Measurements from ENCODE around the gene TRIAP1.
A peak's percentile ranks its signal among the peaks of the same experiment; 100 is the strongest.
"Not testable (repeated sequence)": the region's sequence is repeated elsewhere in the genome, so short reads cannot be mapped to it uniquely, and the experiment has no call there.

The TRIAP1 gene

DNA sequence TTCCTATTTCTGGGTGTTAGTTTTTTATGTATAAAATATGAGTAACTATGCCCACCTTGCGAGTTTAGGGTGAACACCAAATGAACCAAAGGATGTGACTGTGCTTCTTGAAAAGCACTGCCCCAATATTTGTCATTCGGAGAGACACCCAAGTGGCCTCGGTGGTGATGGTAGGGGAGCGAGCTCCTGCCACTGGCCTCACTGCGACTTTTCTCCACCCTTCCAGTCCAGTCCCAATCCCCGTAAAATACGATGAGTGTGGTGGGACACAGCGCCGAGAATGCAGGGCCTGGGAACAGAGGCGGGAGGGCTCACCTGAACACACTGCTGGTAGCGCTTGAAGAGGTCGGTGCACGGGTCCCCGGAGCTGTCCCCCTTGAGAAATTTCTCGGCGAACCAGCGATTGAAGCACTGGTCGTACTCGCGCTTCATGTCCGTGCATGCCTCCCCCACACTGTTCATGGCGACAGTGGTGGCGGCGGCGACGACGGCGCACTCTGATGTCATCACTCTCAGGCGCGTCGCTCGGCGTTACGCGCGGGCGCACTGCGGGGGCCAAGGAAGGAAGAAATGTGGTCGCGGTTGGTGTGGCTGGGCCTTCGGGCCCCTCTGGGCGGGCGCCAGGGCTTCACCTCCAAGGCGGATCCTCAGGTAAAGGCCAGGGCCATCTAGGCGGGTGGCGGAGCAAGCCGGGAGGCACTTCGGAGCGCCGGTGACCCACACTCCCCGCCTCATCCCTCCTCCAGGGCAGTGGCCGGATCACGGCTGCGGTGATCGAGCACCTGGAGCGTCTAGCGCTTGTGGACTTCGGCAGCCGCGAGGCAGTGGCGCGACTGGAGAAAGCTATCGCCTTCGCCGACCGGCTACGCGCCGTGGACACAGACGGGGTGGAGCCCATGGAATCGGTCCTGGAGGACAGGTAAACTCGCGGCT is at the start of gene TRIAP1, which contains the start of gene GATC:
Gene TRIAP1 (minus strand): TSS at position 474 of the 933 bp plus-strand sequence. CDS start 12 bp downstream, at position 462.
Gene GATC (plus strand): TSS at position 534 of the 933 bp plus-strand sequence. CDS start 37 bp downstream, at position 571.
- FAIRE-seq (peak; percentile 91), DNase-seq (ENCODE audit: insufficient read length, low spot score) (peak; percentile 66)

DNA sequence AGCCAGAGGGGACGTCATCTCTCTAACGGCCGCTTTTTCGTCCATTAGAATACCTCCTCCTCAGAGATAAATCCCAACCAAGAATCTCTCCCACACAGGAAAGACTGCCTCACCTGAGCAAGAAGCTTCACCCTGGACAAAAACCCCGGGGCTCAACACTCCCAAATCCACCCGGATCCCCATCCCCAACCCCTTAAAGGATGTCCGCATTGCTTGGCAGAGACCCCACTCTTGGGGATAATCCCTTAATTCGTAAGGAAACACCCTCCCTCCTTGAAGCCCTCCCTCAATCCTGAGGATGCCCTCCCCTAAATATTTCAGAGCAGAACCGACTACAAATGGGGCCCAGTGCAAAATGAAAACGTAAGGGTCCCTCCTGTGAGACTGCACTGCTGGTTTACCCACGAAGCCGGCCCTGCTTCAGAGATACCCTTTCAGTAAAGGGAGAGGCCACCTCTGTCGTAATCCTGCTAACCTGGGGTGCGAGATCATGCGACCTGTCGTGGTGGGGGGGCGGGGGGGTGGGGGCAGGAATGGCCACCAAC is 49.1 kb upstream of the TRIAP1 start:
- no peak for DNase-seq (ENCODE audit: insufficient read length, low spot score)
- FAIRE-seq = no peak

DNA sequence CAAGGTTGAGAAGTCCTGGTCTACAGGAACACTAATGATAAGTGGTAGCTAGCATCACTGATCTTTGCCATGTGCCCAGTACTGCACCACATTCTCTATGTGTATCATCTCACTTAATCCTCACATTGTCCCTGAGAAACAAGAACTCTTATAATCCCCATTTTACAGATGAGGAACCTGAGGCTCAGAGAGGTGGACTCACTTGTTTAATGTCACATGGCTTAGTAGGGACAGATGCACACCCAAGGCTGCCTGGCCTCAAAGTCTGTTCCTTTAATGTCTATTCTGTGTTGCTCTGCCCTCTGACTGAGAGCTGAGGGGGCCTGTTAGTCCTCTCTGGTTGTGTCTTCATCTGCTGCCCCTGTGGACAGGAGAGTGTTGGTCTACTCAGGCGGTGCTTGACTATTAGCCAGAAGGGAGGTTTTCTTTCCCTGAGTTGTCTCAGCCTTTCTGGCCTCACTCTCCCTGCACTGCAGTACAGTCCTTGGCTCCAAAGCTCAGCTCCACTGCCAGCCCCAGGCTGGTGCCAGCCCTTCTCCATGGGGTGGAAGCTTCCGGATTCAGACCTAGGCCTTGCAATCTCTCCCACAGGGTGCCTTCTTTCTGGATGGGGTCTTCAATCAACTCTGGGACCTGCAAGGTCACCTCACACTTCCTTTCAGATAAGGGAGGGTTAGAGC is 44.8 kb upstream of the TRIAP1 start:
- DNase-seq (ENCODE audit: insufficient read length, low spot score) (no peak), FAIRE-seq (no peak)

DNA sequence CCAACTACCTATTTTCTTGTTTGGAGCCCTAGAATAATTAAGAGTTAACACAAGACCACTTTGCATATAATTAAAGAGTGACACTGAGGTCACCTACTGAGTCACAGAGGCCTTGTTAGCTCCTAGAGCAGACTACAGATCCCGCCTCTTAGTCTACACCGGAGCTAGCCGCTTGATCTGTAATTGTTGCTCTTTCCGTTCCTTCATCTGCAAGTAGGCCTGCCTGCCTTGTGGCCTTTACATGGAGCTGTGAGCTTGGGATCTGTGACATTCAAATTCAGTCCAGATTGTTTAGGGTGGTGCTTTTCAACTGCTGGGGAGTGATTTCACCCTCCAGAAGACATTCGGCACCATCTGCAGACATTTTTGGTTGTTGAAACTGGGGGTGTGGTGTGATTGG is 44.1 kb upstream of the TRIAP1 start:
- FAIRE-seq (no peak), DNase-seq (ENCODE audit: insufficient read length, low spot score) (no peak)

DNA sequence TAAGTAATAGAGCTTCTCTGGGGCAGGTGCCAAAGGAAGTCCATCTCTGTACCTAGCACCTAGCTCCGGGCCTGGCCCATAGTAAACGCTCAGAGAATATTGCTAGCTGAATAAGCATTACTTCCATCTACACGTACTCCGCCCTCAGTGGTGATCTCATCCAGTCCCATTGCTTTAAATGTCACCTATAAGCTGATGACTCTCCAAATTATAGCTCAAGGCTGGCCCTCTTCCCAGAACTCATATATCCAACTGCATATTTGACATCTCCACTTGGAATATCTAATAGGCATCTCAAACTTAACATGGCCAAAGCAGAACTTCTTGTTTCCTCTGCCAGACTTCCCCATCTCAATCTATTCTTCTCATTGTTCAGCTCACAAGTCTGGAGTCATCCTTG is 42.8 kb upstream of the TRIAP1 start:
- FAIRE-seq (no peak), DNase-seq (ENCODE audit: insufficient read length, low spot score) (no peak)

DNA sequence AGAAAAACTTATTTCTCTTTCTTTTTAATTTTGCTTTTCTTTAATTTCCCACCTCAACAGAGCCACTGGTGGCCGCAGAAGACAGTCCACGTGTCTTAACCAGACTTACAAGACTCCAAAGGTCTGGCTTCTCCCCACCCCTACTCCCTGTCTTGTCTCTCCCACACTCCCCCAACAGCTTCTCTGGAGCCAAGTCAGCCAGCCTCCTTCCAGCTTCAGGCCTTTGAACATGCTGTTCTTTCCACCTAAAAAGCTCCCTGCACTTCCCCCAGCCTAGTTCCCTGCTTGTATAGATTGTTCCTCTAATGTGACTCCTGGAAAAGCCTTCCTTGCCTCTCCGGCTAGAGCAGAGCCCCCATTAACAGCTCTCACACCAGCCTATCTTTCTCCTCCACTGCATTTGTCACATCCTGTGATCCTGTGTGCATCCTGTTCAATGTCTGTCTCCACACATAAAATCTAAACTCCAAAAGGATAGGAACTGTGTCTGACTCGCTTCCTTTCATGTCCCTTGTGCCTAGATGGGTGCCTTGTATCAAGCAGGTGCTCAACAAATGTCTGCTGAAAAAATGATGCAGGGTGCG is 42.0 kb upstream of the TRIAP1 start:
- no peak for FAIRE-seq
- no peak for DNase-seq (ENCODE audit: insufficient read length, low spot score)

- DNase-seq (ENCODE audit: insufficient read length, low spot score); FAIRE-seq: not testable (repeated sequence)
Measured at GRCh38 chr12:120487552-120487951, 41.4 kb upstream of the TRIAP1 start.

- DNase-seq (ENCODE audit: insufficient read length, low spot score) = no peak
- no peak for FAIRE-seq
Measured at GRCh38 chr12:120485961-120486881, 40.0 kb upstream of the TRIAP1 start.

- FAIRE-seq = no peak
- DNase-seq (ENCODE audit: insufficient read length, low spot score) = no peak
Measured at GRCh38 chr12:120483621-120484020, 37.4 kb upstream of the TRIAP1 start.

- no peak for DNase-seq (ENCODE audit: insufficient read length, low spot score)
- FAIRE-seq = no peak
Measured at GRCh38 chr12:120481022-120481767, 35.0 kb upstream of the TRIAP1 start.

- DNase-seq (ENCODE audit: insufficient read length, low spot score) = no peak
- FAIRE-seq = no peak
Measured at GRCh38 chr12:120480211-120480610, 34.0 kb upstream of the TRIAP1 start.

DNA sequence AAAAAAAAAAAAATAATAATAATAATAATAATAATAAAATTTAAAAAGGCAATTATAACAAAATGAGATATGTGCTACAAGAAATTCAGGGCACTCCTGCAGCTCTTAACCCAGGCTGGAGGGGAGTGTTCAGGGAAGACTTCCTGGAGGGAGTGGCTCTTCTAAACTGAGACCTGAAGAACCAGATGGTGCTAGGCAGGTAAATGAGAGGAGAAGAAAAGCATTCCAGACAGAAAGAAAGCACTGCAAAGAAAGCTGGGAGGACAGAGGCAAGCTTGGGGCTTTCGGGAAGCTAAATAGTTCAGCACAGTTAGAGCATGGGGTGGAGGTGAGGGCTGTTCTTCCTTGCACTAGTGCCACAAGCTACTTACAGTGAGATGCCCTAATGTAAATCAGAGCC is 33.3 kb upstream of the TRIAP1 start:
- no peak for FAIRE-seq
- DNase-seq (ENCODE audit: insufficient read length, low spot score) = no peak

DNA sequence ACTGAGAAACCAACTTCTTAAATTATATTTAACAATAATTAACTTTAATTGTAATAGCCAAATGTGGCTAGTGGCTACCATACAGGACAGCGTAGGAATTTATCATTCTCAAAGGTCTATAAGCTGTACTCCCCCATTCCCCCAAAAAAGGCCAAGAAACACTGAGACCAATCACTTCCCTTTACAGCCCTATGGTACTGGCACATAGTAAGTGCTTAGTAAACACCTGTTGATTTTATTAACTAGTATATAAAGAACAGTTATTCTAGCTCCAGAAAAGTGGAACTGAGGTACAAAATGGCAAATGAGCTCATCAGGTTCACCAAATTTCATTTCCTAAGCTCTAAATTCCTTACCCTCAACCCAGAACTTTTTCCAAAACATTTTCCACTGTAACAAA is 29.5 kb upstream of the TRIAP1 start:
- no peak for DNase-seq (ENCODE audit: insufficient read length, low spot score)
- no peak for FAIRE-seq

DNA sequence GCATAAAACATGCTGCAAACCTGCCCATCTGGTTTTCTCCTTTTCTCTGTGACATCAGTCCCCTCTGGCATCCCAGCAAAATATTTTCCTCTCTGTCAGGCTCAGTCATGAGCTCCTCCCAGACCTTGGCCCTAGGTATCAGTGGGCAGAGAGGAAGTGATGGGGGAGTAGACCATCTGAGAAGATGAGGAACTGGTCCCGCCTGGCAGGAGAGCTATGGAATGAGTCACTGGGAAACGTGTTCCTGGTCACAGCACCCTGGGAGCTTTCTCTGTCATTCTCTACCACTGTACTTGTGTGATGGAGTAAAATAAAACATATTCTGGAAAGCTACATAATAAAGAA is 28.4 kb upstream of the TRIAP1 start:
- no peak for DNase-seq (ENCODE audit: insufficient read length, low spot score)
- FAIRE-seq = no peak

- DNase-seq (ENCODE audit: insufficient read length, low spot score) (no peak), FAIRE-seq (no peak)
Measured at GRCh38 chr12:120473807-120474615, 27.8 kb upstream of the TRIAP1 start.

GRCh38 chr12:120472521-120472920 is 26.3 kb upstream of the TRIAP1 start:
- DNase-seq (ENCODE audit: insufficient read length, low spot score) (no peak), FAIRE-seq (no peak)

GRCh38 chr12:120470150-120470784 is 24.1 kb upstream of the TRIAP1 start:
- FAIRE-seq (no peak), DNase-seq (ENCODE audit: insufficient read length, low spot score) (no peak)
